HCT116 (cell line): ENCODE measurements around the gene BPTF. TPM values are rescaled to one million over a fixed set of nuclear protein-coding genes. Genes with fewer than 3 reads are reported as not detected.
A peak's percentile ranks its signal among the peaks of the same experiment; 100 is the strongest.
"Not testable (repeated sequence)": the region's sequence is repeated elsewhere in the genome, so short reads cannot be mapped to it uniquely, and the experiment has no call there.

ENCODE experiments used
- ATAC-seq: fragments of 200-7000 bp; cut with Tn5 transposase; 2 replicates; pipeline ENCODE4 v1.9.1; 2020; ENCODE audit warnings: mild to moderate bottlenecking, moderate library complexity
- BruUV-seq: library from RNA; stranded (reverse); fragments of 400-500 nt; replicated peaks from 2 replicates; lab custom pipeline; 2021; lab: Mats Ljungman, UMichigan
- CTCF ChIA-PET: fragments of 300-600 bp; sonication (Branson Sonifier 250); formaldehyde crosslinking; loops from one replicate; lab custom pipeline; 2021; ENCODE audit warnings: antibody characterized with exemption; lab: Charles Lee
- POLR2A ChIA-PET: fragments of 300-600, 350-600 bp; sonication (Branson Sonifier 250); formaldehyde crosslinking; loops from one replicate; lab custom pipeline; 2021; ENCODE audit warnings: antibody characterized with exemption; lab: Charles Lee
- RAD21 ChIA-PET, 2 experiments: fragments of 300-600 bp; sonication (Branson Sonifier 250); formaldehyde crosslinking; loops; one replicate each; lab custom pipeline; 2023; ENCODE audit warnings: low total read pairs in 2 of 2; ENCODE audit not compliant: uncharacterized antibody in 2 of 2, unreplicated experiment in 2 of 2, low non-redundant PET in 1 of 2; lab: Charles Lee
- DNase-seq: peaks from one replicate; pipeline ENCODE4 v3.0.0-alpha.2; 2010; ENCODE audit warnings: low read depth, low spot score
- H2AFZ ChIP-seq: fragments of 200-600 bp; shearing (Covaris generic), sonication (generic); 2 replicates; pipeline ENCODE4 v1.6.1; 2017; ENCODE audit warnings: low read depth, mixed run types, mixed read lengths, antibody characterized with exemption, low read length; ENCODE audit not compliant: poor library complexity, severe bottlenecking
- H3K27ac ChIP-seq: 2 replicates; pipeline ENCODE4 v1.5.1; 2012; ENCODE audit warnings: low read depth, low read length
- H3K27me3 ChIP-seq: fragments of 200-600 bp; sonication (generic); 2 replicates; pipeline ENCODE4 v1.6.1; 2016; ENCODE audit warnings: mixed run types, low read length, mixed read lengths; ENCODE audit not compliant: insufficient read depth
- H3K36me3 ChIP-seq, 2 experiments: fragments of 200-500 bp in 1 of 2; fragments of 200-600 bp in 1 of 2; sonication (Bioruptor generic) in 1 of 2; sonication (generic) in 1 of 2; 2 replicates each; pipeline versions ENCODE4 v1.5.1 to v1.6.1; 2014 to 2016; ENCODE audit warnings: low read length in 2 of 2, inconsistent platforms in 1 of 2, mixed read lengths in 1 of 2, mixed run types in 1 of 2; ENCODE audit not compliant: insufficient read depth in 2 of 2, control insufficient read depth in 1 of 2
- H3K4me1 ChIP-seq, 2 experiments: fragments of 200-600 bp in 1 of 2; sonication (generic) in 1 of 2; 2 replicates each; pipeline versions ENCODE4 v1.5.1 to v1.6.1; 2012 to 2017; ENCODE audit warnings: low read length in 2 of 2, inconsistent platforms in 1 of 2, mild to moderate bottlenecking in 1 of 2, mixed read lengths in 1 of 2, mixed run types in 1 of 2, moderate library complexity in 1 of 2; ENCODE audit not compliant: insufficient read depth in 2 of 2, control insufficient read depth in 1 of 2
- H3K4me2 ChIP-seq: fragments of 200-600 bp; sonication (generic); 2 replicates; pipeline ENCODE4 v1.6.1; 2017; ENCODE audit warnings: mixed run types, low read length, mixed read lengths
- H3K4me3 ChIP-seq, 2 experiments: fragments of 200-600 bp in 1 of 2; sonication (generic) in 1 of 2; replicated peaks in 1 of 2; 2 replicates each; pipeline ENCODE4 v1.5.1; 2011 to 2016; ENCODE audit warnings: low read length in 2 of 2, control low read depth in 1 of 2, low read depth in 1 of 2, mild to moderate bottlenecking in 1 of 2, mixed read lengths in 1 of 2, mixed run types in 1 of 2
- H3K79me2 ChIP-seq: fragments of 200-600 bp; sonication (generic); 2 replicates; pipeline ENCODE4 v1.6.1; 2017; ENCODE audit warnings: mild to moderate bottlenecking, mixed run types, low read length, moderate library complexity, mixed read lengths; ENCODE audit not compliant: insufficient read depth
- H3K9ac ChIP-seq: fragments of 200-600 bp; sonication (generic); 2 replicates; pipeline ENCODE4 v1.6.1; 2016; ENCODE audit warnings: low read length, mixed read lengths
- H3K9me2 ChIP-seq: fragments of 200-600 bp; sonication (generic), shearing (Covaris generic); 2 replicates; pipeline ENCODE4 v1.6.1; 2017; ENCODE audit warnings: mixed run types, mild to moderate bottlenecking, moderate library complexity; ENCODE audit not compliant: insufficient read depth
- H3K9me3 ChIP-seq, 2 experiments: fragments of 200-500 bp in 1 of 2; fragments of 200-600 bp in 1 of 2; sonication (Bioruptor generic) in 1 of 2; sonication (generic) in 1 of 2; 2 replicates each; pipeline ENCODE4 v1.6.1; 2014 to 2017; ENCODE audit warnings: low read length in 2 of 2, mixed read lengths in 2 of 2, inconsistent platforms in 1 of 2, low read depth in 1 of 2, mild to moderate bottlenecking in 1 of 2, mixed run types in 1 of 2, moderate library complexity in 1 of 2; ENCODE audit not compliant: control insufficient read depth in 1 of 2, insufficient read depth in 1 of 2
- H4K20me1 ChIP-seq: fragments of 200-600 bp; sonication (generic), shearing (Covaris generic); 2 replicates; pipeline ENCODE4 v1.6.1; 2017; ENCODE audit warnings: mixed run types, mild to moderate bottlenecking, moderate library complexity; ENCODE audit not compliant: insufficient read depth
- CTCF ChIP-seq, 3 experiments: fragments of 200-600 bp in 1 of 3; sonication (generic) in 1 of 3; IDR thresholded peaks in 2 of 3; conservative IDR thresholded peaks in 1 of 3; 2 replicates each; pipeline ENCODE4 v1.5.1; 2012 to 2017; ENCODE audit warnings: low read depth in 2 of 3, low read length in 2 of 3, antibody characterized with exemption in 1 of 3, borderline replicate concordance in 1 of 3, control low read depth in 1 of 3, mild to moderate bottlenecking in 1 of 3, mixed read lengths in 1 of 3, mixed run types in 1 of 3, moderate library complexity in 1 of 3; ENCODE audit not compliant: insufficient read depth in 1 of 3
- EGR1 ChIP-seq: IDR thresholded peaks from 2 replicates; pipeline ENCODE4 v1.6.1; 2012; ENCODE audit warnings: low read depth
- EZH2 ChIP-seq: fragments of 200-600 bp; sonication (generic); IDR thresholded peaks from 2 replicates; pipeline ENCODE4 v1.6.1; 2017; ENCODE audit warnings: antibody characterized with exemption, mixed run types
- FOSL1 ChIP-seq: IDR thresholded peaks from 2 replicates; pipeline ENCODE4 v1.6.1; 2012; ENCODE audit warnings: low read depth
- JUND ChIP-seq: IDR thresholded peaks from 2 replicates; pipeline ENCODE4 v1.6.1; 2012
- POLR2A ChIP-seq: IDR thresholded peaks from 2 replicates; pipeline ENCODE4 v1.7.0; 2011; ENCODE audit warnings: borderline replicate concordance; ENCODE audit not compliant: insufficient read depth, insufficient read length; ENCODE audit errors: extremely low read depth
- RAD21 ChIP-seq: IDR thresholded peaks from 2 replicates; pipeline ENCODE4 v1.6.1; 2012; ENCODE audit warnings: low read depth, mild to moderate bottlenecking
- SP1 ChIP-seq: IDR thresholded peaks from 2 replicates; pipeline ENCODE4 v1.6.1; 2012; ENCODE audit warnings: low read depth
- ZFX ChIP-seq: fragments of 450-650 bp; IDR thresholded peaks from 2 replicates; pipeline ENCODE4 v1.6.1; 2017
- intact Hi-C: fragments of 100-400 bp; cut with micrococcal nuclease; formaldehyde crosslinking; loops from 2 replicates; pipeline ENCODE4 v1.10.0; 2022
- total RNA-seq: library from RNA; stranded (reverse); gene quantifications from one replicate; pipeline ENCODE4 v1.2.1, GENCODE V29; 2021; ENCODE audit not compliant: unreplicated experiment
- TF ChIP-seq, protein P1 (sequence below): IDR thresholded peaks from 2 replicates; pipeline ENCODE4 v1.6.1; 2012

The BPTF gene
- total RNA-seq, 1 experiment from 2014 or later, result 114 TPM

DNA sequence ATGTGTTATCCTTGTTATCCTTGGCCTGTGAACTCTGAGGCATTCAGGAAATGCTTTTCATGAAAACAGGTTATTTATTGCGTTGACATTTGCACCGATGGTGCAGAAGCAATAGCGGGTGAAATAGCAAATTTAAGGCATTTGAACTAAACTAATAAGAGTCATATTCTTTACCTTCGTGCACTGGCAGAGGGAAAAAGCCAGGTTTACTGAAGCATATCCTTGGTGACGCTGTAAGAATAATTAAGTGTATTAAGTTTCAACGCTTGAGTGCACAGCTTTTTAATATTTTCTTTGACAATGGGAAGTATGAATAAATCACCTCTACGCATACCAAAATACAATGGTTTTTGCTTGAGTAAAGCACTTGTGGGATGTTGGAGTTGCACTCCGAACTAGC, 196.7 kb downstream of the BPTF start:
- Histone ChIP-seq H3K4me3 (no peak overlapping the region), H3K27me3 (no peaks in the 10 kb centered on the region), H3K4me2 (no peak overlapping the region), H3K4me1 (peaks cover 13 to 27% of the 10 kb centered on the region in 2 experiments), H2AFZ (no peak overlapping the region), H3K27ac (no peak overlapping the region), H3K9me3 (no peaks in the 10 kb centered on the region), H4K20me1 (no peaks in the 10 kb centered on the region), H3K9me2 (no peaks in the 10 kb centered on the region), H3K79me2 (no peaks in the 10 kb centered on the region), H3K36me3 (no peaks in the 10 kb centered on the region), H3K9ac (no peak overlapping the region)
- DNase-seq (no peak), ATAC-seq (no peak)
- intact Hi-C loops, result no loop called here
- no TSS peak for BruUV-seq
- TF ChIP-seq POLR2A (no peak), EZH2 (no peak), SP1 (no peak), EGR1 (no peak), JUND (no peak), FOSL1 (no peak), RAD21 (no peak), ZFX (no peak)
- TF ChIP-seq, protein P1, sequence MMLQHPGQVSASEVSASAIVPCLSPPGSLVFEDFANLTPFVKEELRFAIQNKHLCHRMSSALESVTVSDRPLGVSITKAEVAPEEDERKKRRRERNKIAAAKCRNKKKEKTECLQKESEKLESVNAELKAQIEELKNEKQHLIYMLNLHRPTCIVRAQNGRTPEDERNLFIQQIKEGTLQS, result no peak
- POLR2A ChIA-PET, result interaction anchor here (0.8 kb wide), 1 partner anchor 13 kb away, joined by 3 read pairs; the partner anchor contains the start of gene KPNA2
- RAD21 ChIA-PET, result no interaction called here
- CTCF ChIA-PET, result interaction anchor here (1.3 to 1.4 kb wide), 2 partner anchors 12 to 13 kb away, joined by 3 to 4 read pairs; partner anchors contain the start of gene KPNA2

- H3K9ac ChIP-seq, H3K4me3 ChIP-seq, H4K20me1 ChIP-seq, H3K36me3 ChIP-seq, H3K9me2 ChIP-seq, DNase-seq, RAD21 ChIA-PET, H3K9me3 ChIP-seq, H2AFZ ChIP-seq, H3K27me3 ChIP-seq, intact Hi-C loops, BruUV-seq, H3K79me2 ChIP-seq, H3K4me2 ChIP-seq, ATAC-seq, H3K27ac ChIP-seq: not testable (repeated sequence)
- peaks cover 13 to 27% of the 10 kb centered on the region in 2 experiments for H3K4me1 ChIP-seq
- POLR2A ChIA-PET, result interaction anchor here (0.8 kb wide), 1 partner anchor 13 kb away, joined by 3 read pairs; the partner anchor contains the start of gene KPNA2
- CTCF ChIA-PET, result interaction anchor here (1.3 to 1.4 kb wide), 2 partner anchors 11 to 13 kb away, joined by 3 to 4 read pairs; partner anchors contain the start of gene KPNA2
- peak in 1 of 3 experiments; percentile 44; a peak in 2 of 6 replicates for TF ChIP-seq CTCF (IDR thresholded peaks at IDR 0.05 in 2 of 3, conservative IDR thresholded peaks at IDR 0.05 in 1 of 3; ENCODE audit: borderline replicate concordance in 1 of 3, insufficient read depth in 1 of 3, low read depth in 2 of 3, low read length in 2 of 3)
These were observed 197.2 kb downstream of the BPTF start for GRCh38 chr17:68022547-68022946.
